Endothelial cell of umbilical vein (primary cell): ENCODE results near the gene ZNF618. TPM values are rescaled to one million over a fixed set of nuclear protein-coding genes. Genes with fewer than 3 reads are reported as not detected.

Experiments
- BruUV-seq: library from RNA; stranded (reverse); fragments of 400-500 nt; replicated peaks from 2 replicates; lab custom pipeline; 2021; lab: Mats Ljungman, UMichigan
- CTCF ChIA-PET: fragments of 300-600, 350-600 bp; sonication (Branson Sonifier 250); formaldehyde crosslinking; loops from one replicate; lab custom pipeline; 2021; ENCODE audit warnings: antibody characterized with exemption, inconsistent platforms; lab: Charles Lee
- POLR2A ChIA-PET: fragments of 300-600, 350-600 bp; sonication (Branson Sonifier 250); formaldehyde crosslinking; loops from one replicate; lab custom pipeline; 2021; ENCODE audit warnings: antibody characterized with exemption, inconsistent platforms; lab: Charles Lee
- DNase-seq: peaks from one replicate; pipeline ENCODE4 v3.0.0-alpha.2; 2011; ENCODE audit warnings: low read depth, low spot score
- FAIRE-seq: peaks from 2 replicates; lab custom pipeline; 2011; peaks lifted over from hg19 to GRCh38; lab: Jason Lieb, UNC
- H2AFZ ChIP-seq: 2 replicates; pipeline ENCODE4 v1.6.0; 2012; ENCODE audit warnings: low read depth, low read length, control low read depth, inconsistent platforms
- H3K27ac ChIP-seq: 2 replicates; pipeline ENCODE4 v1.5.1; 2011; ENCODE audit warnings: low read depth, mild to moderate bottlenecking, control low read depth, low read length, moderate library complexity; ENCODE audit not compliant: insufficient read depth
- H3K27me3 ChIP-seq, 2 experiments: 2 replicates each; pipeline versions ENCODE4 v1.6.0 to v1.6.1; 2011; ENCODE audit warnings: low read length in 2 of 2, mixed read lengths in 1 of 2; ENCODE audit not compliant: control insufficient read depth in 2 of 2, insufficient read depth in 2 of 2
- H3K36me3 ChIP-seq, 2 experiments: 2 replicates in 1 of 2; 3 replicates in 1 of 2; pipeline ENCODE4 v1.5.1; 2011; ENCODE audit warnings: low read length in 2 of 2, mild to moderate bottlenecking in 1 of 2, moderate library complexity in 1 of 2; ENCODE audit not compliant: control insufficient read depth in 2 of 2, insufficient read depth in 2 of 2; ENCODE audit errors: extremely low read depth in 1 of 2
- H3K4me1 ChIP-seq: 3 replicates; pipeline ENCODE4 v1.5.1; 2011; ENCODE audit warnings: mild to moderate bottlenecking, low read length; ENCODE audit not compliant: control insufficient read depth, insufficient read depth; ENCODE audit errors: extremely low read depth
- H3K4me2 ChIP-seq: 2 replicates; pipeline ENCODE4 v1.6.1; 2011; ENCODE audit warnings: low read length, control low read depth, mixed read lengths; ENCODE audit not compliant: insufficient read depth
- H3K4me3 ChIP-seq, 3 experiments: fragments of 200-600 bp in 1 of 3; sonication (generic), shearing (Covaris generic) in 1 of 3; replicated peaks in 1 of 3; 2 replicates each; pipeline ENCODE4 v1.5.1; 2011 to 2016; ENCODE audit warnings: control low read depth in 3 of 3, low read length in 3 of 3, mild to moderate bottlenecking in 2 of 3, inconsistent platforms in 1 of 3, low read depth in 1 of 3, moderate library complexity in 1 of 3; ENCODE audit not compliant: insufficient read depth in 1 of 3
- H3K79me2 ChIP-seq: 2 replicates; pipeline ENCODE4 v1.6.0; 2012; ENCODE audit warnings: low read length, inconsistent platforms; ENCODE audit not compliant: control insufficient read depth, insufficient read depth
- H3K9ac ChIP-seq: replicated peaks from 2 replicates; pipeline ENCODE3; 2011; ENCODE audit warnings: low read length, control low read depth; ENCODE audit not compliant: insufficient read depth; ENCODE audit errors: extremely low read depth
- H3K9me1 ChIP-seq: replicated peaks from 3 replicates; pipeline ENCODE4 v1.6.0; 2011; ENCODE audit warnings: mild to moderate bottlenecking, low read length; ENCODE audit not compliant: control insufficient read depth, insufficient read depth; ENCODE audit errors: extremely low read depth
- H3K9me3 ChIP-seq: replicated peaks from 2 replicates; pipeline ENCODE4 v1.5.1; 2012; ENCODE audit warnings: low read length, inconsistent platforms; ENCODE audit not compliant: control insufficient read depth, insufficient read depth
- H4K20me1 ChIP-seq: replicated peaks from 2 replicates; pipeline ENCODE3; 2011; ENCODE audit warnings: mild to moderate bottlenecking, low read length; ENCODE audit not compliant: control insufficient read depth, insufficient read depth; ENCODE audit errors: extremely low read depth
- CTCF ChIP-seq, 2 donors: IDR thresholded peaks; 1 replicate in 1 of 2; 2 replicates in 1 of 2; pipeline ENCODE4 v1.5.1; 2011; ENCODE audit warnings: low read length in 2 of 2, mild to moderate bottlenecking in 2 of 2, moderate library complexity in 2 of 2, control low read depth in 1 of 2, inconsistent platforms in 1 of 2, low read depth in 1 of 2; ENCODE audit not compliant: insufficient read depth in 1 of 2; ENCODE audit errors: extremely low read depth in 1 of 2
- EZH2 ChIP-seq: IDR thresholded peaks from 2 replicates; pipeline ENCODE4 v1.6.1; 2012; ENCODE audit warnings: borderline replicate concordance, low read depth, mild to moderate bottlenecking, moderate library complexity, low read length, inconsistent platforms; ENCODE audit not compliant: severe bottlenecking
- FOS ChIP-seq: IDR thresholded peaks from 2 replicates; pipeline ENCODE4 v1.6.1; 2011; ENCODE audit warnings: mild to moderate bottlenecking, low read length, moderate library complexity, borderline replicate concordance; ENCODE audit not compliant: insufficient read depth
- GATA2 ChIP-seq: IDR thresholded peaks from 2 replicates; pipeline ENCODE4 v1.7.0; 2011; ENCODE audit warnings: low read depth, mild to moderate bottlenecking, moderate library complexity, mixed read lengths, low read length; ENCODE audit not compliant: insufficient read length, insufficient read depth
- JUN ChIP-seq: IDR thresholded peaks from 2 replicates; pipeline ENCODE4 v1.6.1; 2011; ENCODE audit warnings: borderline replicate concordance, low read depth; ENCODE audit not compliant: insufficient read length, insufficient read depth
- MAX ChIP-seq: IDR thresholded peaks from 2 replicates; pipeline ENCODE4 v1.6.1; 2011; ENCODE audit not compliant: insufficient read depth, insufficient read length
- MYC ChIP-seq: IDR thresholded peaks from one replicate; pipeline ENCODE4 v1.6.1; 2011; ENCODE audit warnings: mild to moderate bottlenecking, low read depth, low read length
- POLR2A ChIP-seq: IDR thresholded peaks from 2 replicates; pipeline ENCODE4 v1.6.1; 2012; ENCODE audit warnings: low read depth, mild to moderate bottlenecking, control low read depth, low read length
- POLR2AphosphoS5 ChIP-seq: IDR thresholded peaks from 2 replicates; pipeline ENCODE4 v1.6.1; 2012; ENCODE audit warnings: low read depth, mild to moderate bottlenecking, control low read depth, low read length, moderate library complexity; ENCODE audit not compliant: insufficient read depth
- dilution Hi-C: fragments of 300-500 bp; cut with MboI; formaldehyde crosslinking; loops from one replicate; pipeline ENCODE4 v1.15.0; 2019; ENCODE audit warnings: low sequenced_read_pairs; ENCODE audit not compliant: extremely low pct_ligation_motif_present
- intact Hi-C: fragments of 100-400 bp; cut with micrococcal nuclease; formaldehyde crosslinking; loops from one replicate; pipeline ENCODE4 v1.10.0; 2022
- polyA plus RNA-seq, 4 experiments: library from polyadenylated mRNA; depleted of rRNA in 3 of 4; stranded (reverse) in 3 of 4; unstranded in 1 of 4; fragments of >200 nt; gene quantifications; 2 replicates each; pipeline versions ENCODE4 v1.2.1 to v1.2.3, GENCODE V29; 2011 to 2012; ENCODE audit warnings: missing spikeins in 1 of 4
- total RNA-seq: library from RNA; stranded (reverse); gene quantifications from 2 replicates; pipeline ENCODE4 v1.2.3, GENCODE V29; 2021

Gene ZNF618
- total and polyA plus RNA-seq, 2 donors (not counting 3 experiments of a cell fraction or from before 2014, with no cell fraction given): 22.6 to 80.3 TPM

DNA sequence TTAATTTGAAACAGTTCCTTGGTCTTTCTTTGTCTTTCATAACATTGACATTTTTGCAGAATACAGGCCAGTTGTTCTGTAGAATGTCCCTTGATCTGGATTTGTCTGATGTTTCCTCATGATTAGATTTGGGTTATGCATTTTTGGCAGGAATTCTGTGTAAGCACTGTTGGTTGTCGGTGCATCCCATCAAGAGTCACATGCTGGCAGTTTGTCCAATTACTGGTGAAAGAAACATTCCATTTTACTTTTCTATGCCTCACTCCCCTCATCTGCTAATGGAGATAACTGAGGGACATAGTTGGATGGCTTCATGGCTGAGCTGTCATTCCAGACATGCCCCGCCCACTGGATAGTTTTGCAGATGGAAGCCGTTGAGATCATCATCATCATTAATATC, 7.6 kb upstream of the ZNF618 start:
- Histone ChIP-seq H2AFZ (no peak overlapping the region), H3K4me2 (no peak overlapping the region), H3K4me1 (no peaks in the 10 kb centered on the region), H3K79me2 (no peaks in the 10 kb centered on the region), H3K9me1 (no peaks in the 10 kb centered on the region), H3K9me3 (no peaks in the 10 kb centered on the region), H4K20me1 (no peaks in the 10 kb centered on the region), H3K4me3 (no peak overlapping the region), H3K27me3 (peaks cover 8 to 19% of the 10 kb centered on the region in 2 experiments), H3K9ac (no peak overlapping the region), H3K27ac (no peak overlapping the region), H3K36me3 (no peaks in the 10 kb centered on the region)
- dilution Hi-C loops: no loop called here
- ChIA-PET POLR2A (no interaction called here), CTCF (interaction anchor here (1.1 kb wide), 1 partner anchor 23 kb away, joined by 3 read pairs; no protein-coding TSS in a partner anchor)
- BruUV-seq: no TSS peak
- no peak for FAIRE-seq
- no peak for TF ChIP-seq POLR2A
- no peak for TF ChIP-seq GATA2
- no peak for TF ChIP-seq JUN
- no peak for TF ChIP-seq EZH2
- TF ChIP-seq MAX: no peak
- TF ChIP-seq FOS: no peak
- no peak for TF ChIP-seq CTCF (IDR thresholded peaks at IDR 0.05; ENCODE audit: extremely low read depth in 1 of 2, insufficient read depth in 1 of 2, low read depth in 1 of 2, low read length in 2 of 2)
- TF ChIP-seq POLR2AphosphoS5: no peak
- TF ChIP-seq MYC: no peak
- DNase-seq: no peak
- intact Hi-C loops: no loop called here
